Mononuclear cell (primary cell): Measurements from ENCODE around the gene PACSIN2. TPM values are rescaled to one million over a fixed set of nuclear protein-coding genes. Genes with fewer than 3 reads are reported as not detected.
"Not testable (repeated sequence)": the region's sequence is repeated elsewhere in the genome, so short reads cannot be mapped to it uniquely, and the experiment has no call there.

ENCODE experiments used
- H3K27me3 ChIP-seq: 2 replicates; pipeline ENCODE4 v1.6.0; 2011; ENCODE audit warnings: low read length, control low read depth; ENCODE audit not compliant: insufficient read depth
- H3K4me1 ChIP-seq: 2 replicates; pipeline ENCODE4 v1.5.1; 2011; ENCODE audit warnings: mild to moderate bottlenecking, low read length, control low read depth; ENCODE audit not compliant: insufficient read depth
- H3K4me3 ChIP-seq: 2 replicates; pipeline ENCODE4 v1.5.1; 2011; ENCODE audit warnings: mild to moderate bottlenecking, low read length, moderate library complexity
- H3K9me3 ChIP-seq: 2 replicates; pipeline ENCODE4 v1.5.1; 2011; ENCODE audit warnings: low read depth, mild to moderate bottlenecking, control low read depth, low read length
- total RNA-seq: library from RNA; depleted of rRNA; stranded (reverse); fragments of >200 nt; gene quantifications from one replicate; pipeline ENCODE4 v1.2.3, GENCODE V29; 2012

PACSIN2 gene
- total RNA-seq, 1 donor: 45.4 TPM

DNA sequence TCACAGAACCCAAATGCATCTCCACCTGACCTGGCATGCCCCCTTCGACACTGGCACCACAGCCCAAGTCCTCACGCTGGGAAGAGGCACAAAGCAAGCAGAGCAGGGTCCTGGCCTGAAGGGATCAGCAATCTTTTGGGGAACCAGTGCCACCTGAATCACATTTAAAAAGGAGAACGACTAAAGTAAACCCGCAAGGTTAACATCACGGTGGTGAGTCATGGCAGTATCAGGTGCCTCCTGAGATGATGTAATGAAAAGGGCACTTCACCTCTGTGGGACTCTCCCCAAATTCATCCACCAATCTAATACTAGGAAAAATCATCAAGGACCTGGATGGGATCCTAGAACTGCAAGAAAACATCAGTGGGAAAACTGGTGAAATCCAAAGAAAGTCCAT, 44.9 kb downstream of the PACSIN2 start:
- no peaks in the 10 kb centered on the region for H3K9me3 ChIP-seq
- H3K27me3 ChIP-seq: no peaks in the 10 kb centered on the region
- H3K4me3 ChIP-seq: no peak overlapping the region
- H3K4me1 ChIP-seq: peaks cover 56% of the 10 kb centered on the region

DNA sequence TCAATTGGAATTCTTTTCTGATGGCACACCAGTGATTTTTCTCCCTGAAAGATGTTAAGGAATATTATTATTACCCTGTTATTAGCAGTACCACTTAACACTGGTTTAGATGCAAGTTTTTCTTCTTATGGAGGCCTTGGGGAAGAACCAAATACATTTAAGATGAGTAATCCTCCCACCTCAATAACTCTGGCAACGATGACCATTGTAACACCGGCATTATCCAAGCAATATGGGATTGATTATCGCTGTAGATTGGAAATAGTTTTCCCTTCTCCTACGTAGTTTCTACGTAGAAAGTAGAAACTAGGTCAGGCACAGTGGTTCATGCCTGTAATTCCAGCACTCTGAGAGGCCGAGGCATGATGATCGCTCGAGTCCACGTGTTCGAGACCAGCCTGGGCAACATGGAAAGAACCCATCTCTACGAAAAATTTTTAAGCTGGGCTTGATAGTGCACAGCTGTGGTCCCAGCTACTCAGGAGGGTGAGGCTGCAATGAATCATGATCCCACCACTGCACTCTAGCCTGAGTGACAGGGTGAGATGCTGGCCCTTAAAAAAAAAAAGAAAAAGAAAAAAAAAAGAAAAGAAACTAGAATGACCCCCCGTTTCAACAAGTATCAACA, 45.5 kb downstream of the PACSIN2 start:
- H3K4me1 ChIP-seq: peaks cover 56% of the 10 kb centered on the region
- H3K27me3 ChIP-seq: no peaks in the 10 kb centered on the region
- no peaks in the 10 kb centered on the region for H3K9me3 ChIP-seq
- no peak overlapping the region for H3K4me3 ChIP-seq

DNA sequence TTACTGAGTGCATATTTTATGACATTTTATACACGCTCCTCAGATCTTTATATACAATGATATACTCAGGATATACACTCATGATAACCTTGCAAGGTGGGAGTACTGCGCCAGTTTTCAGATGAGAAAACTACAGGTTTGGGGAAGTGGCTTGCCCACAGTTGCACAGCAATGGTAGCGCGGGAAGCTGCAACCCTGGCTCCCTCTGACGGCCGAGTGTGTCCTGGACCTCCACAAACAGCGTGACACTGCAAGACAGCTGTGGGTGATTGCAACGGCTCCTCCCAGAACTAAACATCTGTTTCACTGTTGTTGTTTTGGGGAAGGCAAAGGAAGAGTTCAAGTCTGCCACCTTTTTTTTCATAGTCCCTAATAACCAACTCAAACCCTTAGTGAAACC, 47.0 kb downstream of the PACSIN2 start:
- H3K4me3 ChIP-seq: no peak overlapping the region
- no peaks in the 10 kb centered on the region for H3K9me3 ChIP-seq

DNA sequence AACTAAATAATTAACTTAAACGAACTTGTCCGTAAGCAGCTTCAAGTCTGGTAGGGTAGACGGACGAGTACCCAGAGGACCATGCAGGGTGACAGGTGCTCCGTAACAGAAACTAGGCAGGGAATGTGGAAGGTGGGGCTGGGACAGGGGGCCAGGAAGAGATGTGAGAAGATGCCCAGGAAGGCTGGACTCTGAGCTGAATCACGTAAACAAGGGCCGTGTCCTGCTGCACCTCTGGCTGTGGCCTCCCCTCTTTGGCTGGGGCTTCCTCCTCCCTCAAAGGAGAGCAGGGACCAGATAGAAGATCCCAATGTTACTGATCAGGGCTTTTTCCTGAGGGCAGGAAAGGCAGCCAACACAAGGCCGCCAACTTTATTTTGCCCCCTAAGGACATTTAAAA, 47.9 kb downstream of the PACSIN2 start:
- Histone ChIP-seq H3K9me3 (no peaks in the 10 kb centered on the region), H3K4me1 (peaks cover 46% of the 10 kb centered on the region), H3K27me3 (no peaks in the 10 kb centered on the region), H3K4me3 (no peak overlapping the region)

More for the DNA sequence above, 47.0 kb downstream of the PACSIN2 start:
- Histone ChIP-seq H3K4me1 (peaks cover 48% of the 10 kb centered on the region), H3K27me3 (no peaks in the 10 kb centered on the region)

DNA sequence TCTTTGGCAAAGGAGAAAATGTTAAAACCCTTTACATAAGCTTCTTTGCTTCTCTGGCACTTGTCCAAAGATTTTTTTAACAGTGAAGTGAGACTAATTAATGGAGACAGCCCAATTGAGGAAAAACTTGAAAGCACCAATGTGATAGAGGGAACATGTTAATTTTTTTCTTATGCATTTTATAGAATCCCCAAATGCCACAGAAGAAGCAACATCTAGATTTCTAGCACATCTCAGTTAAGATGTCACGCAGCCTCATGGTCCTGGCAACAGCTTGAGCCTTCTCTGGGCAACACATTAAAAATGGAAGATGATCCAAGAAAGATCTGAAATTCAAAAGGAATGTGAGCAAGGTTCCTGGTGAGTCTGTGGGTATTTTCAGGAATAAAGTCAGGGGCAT, 48.5 kb downstream of the PACSIN2 start:
- H3K4me3 ChIP-seq: no peak overlapping the region
- H3K9me3 ChIP-seq: no peaks in the 10 kb centered on the region
- H3K4me1 ChIP-seq: peaks cover 51% of the 10 kb centered on the region
- H3K27me3 ChIP-seq: no peaks in the 10 kb centered on the region

DNA sequence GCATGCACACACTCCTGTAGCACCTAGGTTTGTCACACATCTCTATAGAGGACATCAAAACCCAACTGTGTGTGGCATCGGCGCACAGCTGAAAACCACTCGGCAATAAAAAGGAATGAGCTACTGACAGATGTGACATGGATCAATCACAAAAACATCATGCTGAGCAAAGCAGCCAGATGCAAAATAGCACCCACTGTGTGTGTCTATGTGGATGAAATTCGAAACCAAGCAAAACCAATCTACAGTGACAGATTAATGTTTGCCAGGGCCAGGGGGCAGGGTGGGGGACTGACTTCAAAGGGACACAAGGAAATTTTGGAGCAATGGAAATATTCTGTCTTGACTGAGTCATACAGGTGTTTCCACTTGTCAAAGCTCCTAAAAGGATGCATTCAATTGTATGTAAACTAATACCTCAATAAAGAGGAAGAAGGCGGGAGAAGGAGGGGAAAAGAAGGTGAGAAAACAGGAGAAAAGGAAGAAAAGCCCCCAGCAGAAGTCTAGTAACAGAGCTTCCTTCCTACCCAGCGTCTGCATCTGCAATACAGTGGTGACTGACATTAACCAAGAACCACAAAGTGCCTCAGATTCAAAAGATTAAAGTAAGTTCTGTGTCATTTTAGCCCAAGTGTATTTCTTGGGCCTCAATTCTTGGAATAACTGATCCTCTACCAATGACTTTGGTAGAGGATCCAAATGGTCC, 49.8 kb downstream of the PACSIN2 start:
- Histone ChIP-seq H3K4me3 (no peak overlapping the region), H3K27me3 (no peaks in the 10 kb centered on the region)

DNA sequence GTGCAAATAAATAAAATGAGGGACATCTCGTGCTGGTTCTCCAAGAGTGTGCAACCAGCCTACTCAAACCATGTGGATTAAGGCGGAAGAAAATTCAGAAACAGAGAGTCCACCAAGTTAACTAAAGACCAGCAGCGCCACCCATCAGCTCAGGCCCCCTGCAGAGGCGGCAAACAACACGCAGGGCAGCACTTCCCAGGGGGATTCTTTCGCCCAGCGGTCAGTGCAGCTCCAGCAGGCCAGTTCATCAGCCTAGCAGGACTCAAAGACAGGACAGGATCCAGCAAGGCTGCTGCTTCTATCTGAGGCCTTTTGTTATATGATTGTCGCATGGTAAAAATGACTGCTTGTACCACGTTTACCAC, 51.7 kb downstream of the PACSIN2 start:
- Histone ChIP-seq H3K27me3 (no peaks in the 10 kb centered on the region), H3K9me3 (no peaks in the 10 kb centered on the region), H3K4me3 (no peak overlapping the region), H3K4me1 (peaks cover 59% of the 10 kb centered on the region)

More for the DNA sequence above, 49.8 kb downstream of the PACSIN2 start:
- Histone ChIP-seq H3K9me3 (no peaks in the 10 kb centered on the region), H3K4me1 (peaks cover 65% of the 10 kb centered on the region)

DNA sequence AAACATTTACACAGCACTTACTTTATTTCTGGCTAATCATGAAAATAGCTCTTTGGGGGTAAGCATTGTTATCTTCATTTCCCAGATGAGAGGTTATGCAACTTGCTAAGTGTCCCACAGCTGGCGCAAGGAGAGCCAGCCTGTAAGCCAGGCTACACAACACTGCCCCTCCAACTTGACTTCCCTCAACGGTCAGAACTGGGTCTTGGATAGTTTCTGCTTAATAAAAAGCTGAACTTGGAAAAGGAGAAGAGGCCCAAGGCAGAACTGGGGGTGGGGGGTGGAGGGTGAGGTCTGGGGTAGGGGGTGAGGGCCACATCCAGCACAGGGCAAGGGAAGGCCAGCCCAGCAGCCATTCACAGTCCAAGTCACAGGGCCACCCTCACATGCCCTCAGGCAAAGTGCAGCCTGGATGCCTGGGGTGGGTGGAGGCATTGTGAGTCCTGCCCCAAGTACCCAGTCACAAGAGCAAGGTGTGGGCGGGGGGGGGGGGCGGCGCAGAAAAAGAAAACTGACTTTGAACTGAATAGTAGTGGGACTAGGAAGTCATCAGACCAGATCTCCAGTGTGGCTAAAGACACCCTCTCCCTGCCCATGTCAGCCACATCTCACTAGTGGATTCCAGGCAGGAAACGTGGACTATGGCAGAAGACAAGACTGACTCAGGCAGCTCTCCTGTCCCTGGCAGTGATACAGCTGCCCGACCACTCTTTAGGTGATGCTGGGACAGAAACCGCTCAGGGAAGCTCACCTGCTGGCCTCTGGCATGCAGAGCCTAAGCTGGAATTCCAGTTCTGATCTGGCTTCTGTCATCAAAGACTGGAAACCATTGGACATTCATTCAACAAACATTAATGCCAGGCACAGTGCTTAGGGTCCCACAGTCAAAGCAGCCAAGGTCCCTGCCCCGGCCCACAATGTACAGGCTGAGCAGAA, 52.4 kb downstream of the PACSIN2 start:
- peaks cover 52% of the 10 kb centered on the region for H3K4me1 ChIP-seq
- no peaks in the 10 kb centered on the region for H3K27me3 ChIP-seq
- no peak overlapping the region for H3K4me3 ChIP-seq
- no peaks in the 10 kb centered on the region for H3K9me3 ChIP-seq

DNA sequence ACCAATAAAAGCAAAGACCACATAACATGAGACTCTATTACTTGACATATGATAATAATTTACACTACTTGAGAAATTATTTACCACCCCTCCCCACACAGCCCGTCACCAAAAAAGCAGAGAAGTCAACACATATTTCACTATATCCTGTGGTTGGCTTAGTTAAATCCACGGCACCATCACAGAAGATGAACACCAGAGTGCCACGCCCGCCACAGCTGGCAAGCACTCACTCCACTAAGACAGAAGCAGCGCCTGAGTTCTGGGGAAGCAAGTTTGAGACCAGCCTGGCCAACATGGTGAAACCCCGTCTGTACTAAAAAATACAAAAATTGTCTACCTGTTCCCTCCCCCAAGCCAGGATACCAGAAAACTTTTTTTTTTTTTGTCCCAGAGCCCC, 53.1 kb downstream of the PACSIN2 start:
- H3K27me3 ChIP-seq: no peaks in the 10 kb centered on the region
- H3K4me3 ChIP-seq: no peak overlapping the region
- no peaks in the 10 kb centered on the region for H3K9me3 ChIP-seq
- H3K4me1 ChIP-seq: peaks cover 52% of the 10 kb centered on the region

DNA sequence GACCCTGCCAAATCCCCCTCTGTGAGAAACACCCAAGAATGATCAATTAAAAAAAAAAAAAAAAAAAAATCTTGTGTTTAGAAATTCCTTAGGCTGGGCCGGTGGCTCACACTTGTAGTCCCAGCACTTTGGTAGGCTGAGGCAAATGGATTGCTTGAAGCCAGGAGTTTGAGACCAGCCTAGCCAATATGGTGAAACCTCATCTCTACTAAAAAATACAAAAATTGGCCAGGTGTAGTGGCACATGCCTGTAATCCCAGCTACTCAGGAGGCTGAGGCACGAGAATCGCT, 53.6 kb downstream of the PACSIN2 start:
- H3K4me1 ChIP-seq: peaks cover 52% of the 10 kb centered on the region
- H3K4me3 ChIP-seq, H3K27me3 ChIP-seq: not testable (repeated sequence)

DNA sequence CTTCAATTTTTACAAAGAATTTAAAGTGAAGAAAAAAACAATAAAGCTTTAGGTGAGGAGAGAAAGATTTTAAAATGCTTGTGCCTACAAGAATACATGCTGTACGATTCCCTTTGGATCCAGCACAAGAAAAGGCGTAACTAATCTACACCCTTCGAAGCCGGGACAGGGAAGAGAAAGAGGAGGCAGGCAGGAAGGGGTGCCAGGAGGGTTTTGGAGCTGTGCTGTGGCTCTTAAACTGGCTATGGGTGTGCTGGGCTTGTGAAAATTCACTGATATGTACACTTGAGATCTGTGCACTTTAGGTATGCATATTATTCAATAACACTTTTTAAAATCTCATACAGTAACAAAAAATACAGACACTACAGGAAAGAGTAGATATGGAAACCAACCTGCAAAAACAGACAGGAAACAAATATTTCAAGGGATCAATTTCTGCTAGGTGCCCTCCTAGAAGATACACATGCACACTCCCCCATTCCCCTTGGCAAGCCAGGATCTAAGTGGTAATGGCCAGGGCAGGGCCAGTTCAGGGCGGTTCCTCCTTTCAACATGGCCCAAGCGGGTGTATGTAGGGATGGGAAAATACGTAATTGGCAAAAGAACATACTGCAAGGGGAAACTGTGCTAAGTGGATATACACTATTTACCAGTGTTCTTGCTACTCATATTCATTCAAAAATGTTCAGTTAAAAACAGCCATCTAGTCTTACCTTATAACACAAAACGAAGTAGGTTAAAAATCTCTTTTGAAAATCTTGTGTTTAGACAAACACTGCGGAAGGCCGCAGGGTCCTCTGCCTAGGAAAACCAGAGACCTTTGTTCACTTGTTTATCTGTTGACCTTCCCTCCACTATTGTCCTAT, 54.2 kb downstream of the PACSIN2 start:
- Histone ChIP-seq H3K4me1 (peaks cover 52% of the 10 kb centered on the region), H3K27me3 (no peaks in the 10 kb centered on the region), H3K9me3 (no peaks in the 10 kb centered on the region), H3K4me3 (no peak overlapping the region)

More for the DNA sequence above, 53.6 kb downstream of the PACSIN2 start:
- not testable (repeated sequence) for H3K9me3 ChIP-seq

DNA sequence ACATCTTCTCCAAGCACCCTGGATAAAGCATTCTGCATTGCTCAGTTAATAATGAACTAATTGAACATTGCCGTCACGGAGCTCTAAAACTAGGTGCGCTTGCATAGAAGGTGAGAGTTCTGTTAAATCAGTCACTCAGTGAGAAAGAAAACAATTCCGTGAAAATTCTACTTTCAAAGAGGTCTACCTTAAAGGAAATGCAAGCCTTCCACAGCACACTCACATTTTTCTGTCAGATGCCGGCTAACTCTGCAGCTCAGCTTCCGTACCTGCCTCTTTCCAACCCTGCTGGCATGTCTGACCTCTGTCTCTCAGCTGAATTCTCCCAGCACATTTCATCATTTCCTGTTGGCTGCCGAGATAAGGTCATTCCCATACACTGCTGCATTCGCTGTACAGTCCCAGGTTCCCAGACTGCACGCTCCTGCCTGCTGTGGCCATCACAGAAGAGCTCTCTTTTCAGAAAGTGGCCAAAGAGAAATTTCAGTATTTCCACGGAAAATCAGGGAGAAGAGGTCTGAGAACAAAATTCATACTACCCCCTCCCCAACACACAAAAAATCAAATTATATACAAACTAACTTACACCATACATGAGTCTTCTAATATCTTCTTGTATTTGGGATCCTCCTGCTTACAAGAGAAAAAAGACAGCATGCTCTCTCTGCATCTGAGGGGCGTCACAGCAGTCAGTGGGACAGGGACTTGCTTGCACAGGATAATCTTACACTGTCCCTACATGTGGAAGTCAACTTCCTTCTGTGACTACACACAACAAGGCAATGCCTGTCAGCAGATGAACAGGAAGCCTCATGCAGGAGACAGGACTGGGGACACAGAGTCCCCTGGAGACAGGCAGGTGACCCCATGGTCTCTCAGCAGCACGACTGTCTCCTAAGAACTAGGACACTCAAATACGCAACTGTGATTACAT, 55.1 kb downstream of the PACSIN2 start:
- H3K27me3 ChIP-seq: no peaks in the 10 kb centered on the region
- peaks cover 44% of the 10 kb centered on the region for H3K4me1 ChIP-seq
- H3K4me3 ChIP-seq: no peak overlapping the region
- no peaks in the 10 kb centered on the region for H3K9me3 ChIP-seq

DNA sequence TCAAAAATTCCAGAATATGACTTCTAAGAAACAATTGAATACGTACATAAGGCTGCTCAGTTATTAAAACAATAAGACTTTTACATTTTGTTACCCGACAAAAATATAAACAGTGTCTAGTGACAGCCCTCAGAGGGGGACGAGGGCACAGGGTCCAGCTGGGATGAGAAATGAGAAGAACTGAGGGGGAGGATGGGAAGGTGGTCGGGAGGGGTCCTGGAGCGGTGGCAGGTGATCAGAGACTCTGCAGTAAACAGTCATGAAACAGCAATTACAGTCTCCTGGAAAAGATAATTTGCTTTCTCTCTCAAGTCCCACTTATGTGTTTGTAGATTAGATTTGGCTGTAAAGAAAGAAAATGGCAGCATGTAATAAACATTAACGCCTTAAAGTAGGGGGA, 56.0 kb downstream of the PACSIN2 start:
- H3K27me3 ChIP-seq: no peaks in the 10 kb centered on the region
- H3K4me1 ChIP-seq: peaks cover 39% of the 10 kb centered on the region
- no peaks in the 10 kb centered on the region for H3K9me3 ChIP-seq

DNA sequence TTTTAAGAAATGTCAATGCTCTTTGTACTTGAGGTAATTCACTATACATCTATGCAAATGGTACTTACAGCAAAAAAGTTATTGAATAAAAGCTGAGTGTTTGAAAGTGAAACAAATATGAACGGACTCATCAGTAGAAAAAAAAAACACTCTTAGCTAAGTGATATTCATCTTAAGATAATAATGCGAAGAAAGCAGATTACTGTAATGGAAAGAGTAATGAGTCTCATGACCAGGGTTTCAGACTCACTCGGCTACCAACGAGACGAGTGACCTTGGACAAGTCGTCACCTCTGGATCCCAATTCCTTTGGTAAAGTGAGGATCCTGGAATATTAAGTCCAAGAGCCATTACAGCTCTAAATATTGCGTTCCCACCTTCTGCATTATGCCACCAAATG, 57.0 kb downstream of the PACSIN2 start:
- no peaks in the 10 kb centered on the region for H3K9me3 ChIP-seq
- H3K27me3 ChIP-seq: no peaks in the 10 kb centered on the region
- H3K4me3 ChIP-seq: no peak overlapping the region
- H3K4me1 ChIP-seq: peaks cover 34% of the 10 kb centered on the region

More for the DNA sequence above, 56.0 kb downstream of the PACSIN2 start:
- H3K4me3 ChIP-seq: no peak overlapping the region
